ENCODE data around the gene SERPINB8.

Gene SERPINB8

DNA sequence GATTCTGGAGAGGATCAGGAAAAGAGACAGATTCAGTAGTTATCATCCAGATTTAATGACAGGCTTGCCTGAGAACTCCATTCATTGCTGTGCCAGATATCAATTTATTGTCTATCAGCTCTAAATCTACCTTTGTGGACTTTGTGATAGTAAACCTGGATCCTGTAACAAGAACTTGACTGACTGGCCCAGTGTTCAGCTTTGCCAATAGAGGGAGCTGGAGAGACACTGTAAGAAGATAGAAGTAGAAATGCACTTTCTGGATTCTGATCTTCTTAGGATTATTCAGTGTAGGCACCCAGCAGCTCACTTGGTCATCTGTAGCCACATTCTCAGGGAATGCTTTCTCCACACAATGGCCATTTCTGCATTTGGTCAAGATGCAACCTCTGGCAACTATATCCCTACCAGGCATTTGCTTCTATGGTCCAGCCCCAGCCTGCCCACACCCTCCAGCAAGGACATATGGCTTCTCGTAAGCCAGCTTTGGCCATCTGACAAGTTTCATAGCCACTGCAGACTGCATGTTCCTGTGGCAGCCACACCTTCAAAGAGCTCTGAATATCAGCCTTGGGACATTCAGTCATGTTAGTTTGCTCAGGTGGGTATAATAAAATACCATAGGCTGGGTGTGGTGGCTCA is 6.1 kb upstream of the SERPINB8 start:
- TF ChIP-seq, protein P1, sequence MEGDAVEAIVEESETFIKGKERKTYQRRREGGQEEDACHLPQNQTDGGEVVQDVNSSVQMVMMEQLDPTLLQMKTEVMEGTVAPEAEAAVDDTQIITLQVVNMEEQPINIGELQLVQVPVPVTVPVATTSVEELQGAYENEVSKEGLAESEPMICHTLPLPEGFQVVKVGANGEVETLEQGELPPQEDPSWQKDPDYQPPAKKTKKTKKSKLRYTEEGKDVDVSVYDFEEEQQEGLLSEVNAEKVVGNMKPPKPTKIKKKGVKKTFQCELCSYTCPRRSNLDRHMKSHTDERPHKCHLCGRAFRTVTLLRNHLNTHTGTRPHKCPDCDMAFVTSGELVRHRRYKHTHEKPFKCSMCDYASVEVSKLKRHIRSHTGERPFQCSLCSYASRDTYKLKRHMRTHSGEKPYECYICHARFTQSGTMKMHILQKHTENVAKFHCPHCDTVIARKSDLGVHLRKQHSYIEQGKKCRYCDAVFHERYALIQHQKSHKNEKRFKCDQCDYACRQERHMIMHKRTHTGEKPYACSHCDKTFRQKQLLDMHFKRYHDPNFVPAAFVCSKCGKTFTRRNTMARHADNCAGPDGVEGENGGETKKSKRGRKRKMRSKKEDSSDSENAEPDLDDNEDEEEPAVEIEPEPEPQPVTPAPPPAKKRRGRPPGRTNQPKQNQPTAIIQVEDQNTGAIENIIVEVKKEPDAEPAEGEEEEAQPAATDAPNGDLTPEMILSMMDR (IDR thresholded peaks at IDR 0.05; ENCODE audit: low read depth, low read length, missing control alignments) = peak; percentile 88
- DNase-seq (ENCODE audit: extremely low read depth, low read depth) = peak; percentile 20
- H3K4me3 ChIP-seq (replicated peaks; ENCODE audit: low read depth, low read length) = no peak overlapping the region

DNA sequence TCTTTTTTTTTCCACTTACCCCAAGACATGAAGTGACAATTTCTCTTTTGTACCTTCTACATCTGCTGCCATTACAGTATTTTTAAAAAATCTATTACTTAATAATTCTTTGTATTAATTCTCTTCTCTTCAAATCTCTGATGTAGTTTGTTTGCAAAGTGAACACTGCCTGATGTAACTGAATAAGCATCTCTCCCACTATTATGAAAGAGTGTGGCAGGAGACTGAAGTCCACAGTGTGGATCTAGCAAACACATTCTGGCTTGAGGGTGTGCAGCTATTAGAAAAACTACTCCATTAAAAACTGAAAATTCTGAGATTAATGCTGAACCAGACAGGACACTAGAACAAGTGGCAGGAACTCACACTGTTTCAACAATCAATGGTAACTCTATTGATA is 5.0 kb upstream of the SERPINB8 start:
- TF ChIP-seq, protein P1 (IDR thresholded peaks at IDR 0.05; ENCODE audit: low read depth, low read length, missing control alignments) = no peak
- no peak overlapping the region for H3K4me3 ChIP-seq (replicated peaks; ENCODE audit: low read depth, low read length)
- DNase-seq (ENCODE audit: extremely low read depth, low read depth) = no peak

DNA sequence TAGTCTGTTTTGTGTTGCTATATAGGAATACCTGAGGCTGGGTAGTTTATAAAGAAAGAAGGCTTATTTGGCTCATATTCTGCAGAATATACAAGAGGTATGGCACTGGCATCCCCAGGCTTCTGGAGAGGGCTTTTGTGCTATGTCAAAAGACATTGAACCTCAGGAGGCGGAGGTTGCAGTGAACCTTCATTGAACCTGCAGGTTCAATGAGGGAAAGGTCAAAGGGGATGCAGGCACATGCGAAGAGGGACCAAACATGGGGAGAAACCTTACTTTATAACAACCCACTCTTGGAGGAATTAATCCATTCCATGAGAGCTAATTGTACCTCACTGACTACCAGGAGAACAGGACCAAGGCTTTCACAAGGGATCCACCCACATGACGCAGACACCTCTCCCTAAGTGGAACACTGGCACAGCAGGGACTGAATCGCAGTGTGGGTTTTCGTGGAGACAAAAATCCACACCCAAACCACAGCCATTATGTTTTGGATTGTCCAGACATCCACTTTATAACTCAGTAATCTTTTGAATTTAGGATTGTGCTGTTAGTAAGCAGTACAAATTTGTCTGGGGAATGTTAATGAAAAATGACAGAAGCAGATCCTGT is 4.1 kb upstream of the SERPINB8 start:
- no peak for DNase-seq (ENCODE audit: extremely low read depth, low read depth)
- TF ChIP-seq, protein P1 (IDR thresholded peaks at IDR 0.05; ENCODE audit: low read depth, low read length, missing control alignments) = no peak

DNA sequence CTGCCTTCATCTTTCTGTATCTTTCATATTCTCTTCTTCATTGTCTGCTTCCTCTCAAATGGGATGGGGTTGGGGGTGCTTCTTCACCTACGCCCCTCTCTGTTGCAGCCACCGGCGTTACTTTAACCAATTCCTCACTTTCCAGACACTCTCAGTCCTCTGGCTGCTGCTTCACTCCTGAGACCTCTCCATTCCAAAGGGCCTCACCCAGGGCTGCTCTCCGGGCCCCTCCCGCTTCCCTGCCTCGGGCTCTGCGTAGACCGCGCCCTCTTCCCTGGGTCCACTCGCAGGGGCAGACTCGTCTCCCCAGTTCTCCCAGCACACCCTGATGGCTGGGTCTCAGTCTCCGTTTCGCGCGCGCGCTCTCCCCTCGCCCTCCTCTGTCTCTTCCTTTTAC is 926 bp downstream of the SERPINB8 start:
- peak overlapping the region; percentile 69 for H3K4me3 ChIP-seq (replicated peaks; ENCODE audit: low read depth, low read length)
- no peak for DNase-seq (ENCODE audit: extremely low read depth, low read depth)
- TF ChIP-seq, protein P1 (IDR thresholded peaks at IDR 0.05; ENCODE audit: low read depth, low read length, missing control alignments) = no peak

More for the DNA sequence above, 4.1 kb upstream of the SERPINB8 start:
- H3K4me3 ChIP-seq (replicated peaks; ENCODE audit: low read depth, low read length) = no peak overlapping the region

DNA sequence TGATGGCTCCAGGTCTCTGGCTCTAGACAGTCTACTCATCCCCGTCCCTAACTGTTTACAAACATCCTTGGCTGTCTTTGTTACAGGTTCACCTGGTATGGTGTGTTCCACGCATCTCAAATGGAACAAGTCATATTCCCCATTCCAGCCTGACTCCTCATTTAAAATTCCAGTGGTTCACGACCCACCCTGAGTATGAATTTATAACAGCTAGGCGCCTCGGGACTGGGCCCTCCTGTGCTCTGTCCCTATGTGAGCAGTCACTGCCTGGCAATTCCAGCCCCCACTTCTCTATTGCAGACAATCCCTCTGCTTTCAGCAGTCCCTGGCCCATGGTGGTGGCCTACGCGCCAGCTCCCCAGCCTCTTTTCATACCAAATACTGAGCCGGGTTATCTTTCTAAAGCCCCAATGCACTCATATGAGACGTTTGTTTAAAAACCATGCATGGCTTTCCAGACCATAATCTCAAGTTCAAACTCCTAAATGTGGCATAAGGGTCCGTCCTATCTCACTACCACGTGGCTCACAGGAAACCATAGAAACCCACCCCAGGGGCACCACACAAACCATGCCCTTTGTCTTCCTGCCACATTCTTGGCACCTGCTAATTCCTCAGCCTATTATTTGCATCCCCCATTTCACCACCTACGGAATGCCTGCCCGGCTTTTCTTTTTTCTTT is 1.6 kb downstream of the SERPINB8 start:
- TF ChIP-seq, protein P1 (IDR thresholded peaks at IDR 0.05; ENCODE audit: low read depth, low read length, missing control alignments) = no peak
- DNase-seq (ENCODE audit: extremely low read depth, low read depth) = no peak

DNA sequence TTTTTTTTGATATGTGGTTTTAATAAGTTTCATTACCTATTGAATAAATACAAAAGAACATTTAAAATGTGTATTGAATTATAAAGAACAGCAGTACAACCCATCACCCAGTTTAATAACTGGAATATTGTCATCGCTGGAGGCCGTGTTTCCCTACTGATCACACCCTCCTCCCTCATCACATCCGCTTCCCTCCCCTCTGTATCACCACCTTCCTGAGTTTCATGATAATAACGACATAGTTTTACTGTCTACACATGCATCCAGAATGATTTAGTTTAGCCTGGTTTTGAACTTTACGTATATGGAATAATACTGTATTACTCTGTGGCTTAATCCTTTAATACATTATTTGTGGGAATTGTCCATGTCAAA is 2.1 kb downstream of the SERPINB8 start:
- TF ChIP-seq, protein P1 (IDR thresholded peaks at IDR 0.05; ENCODE audit: low read depth, low read length, missing control alignments) = no peak
- H3K4me3 ChIP-seq (replicated peaks; ENCODE audit: low read depth, low read length) = no peak overlapping the region

More for the DNA sequence above, 1.6 kb downstream of the SERPINB8 start:
- H3K4me3 ChIP-seq (replicated peaks; ENCODE audit: low read depth, low read length) = peak overlapping the region; percentile 69

More for the DNA sequence above, 2.1 kb downstream of the SERPINB8 start:
- no peak for DNase-seq (ENCODE audit: extremely low read depth, low read depth)
